ENCODE data around the gene OAS1. TPM values are rescaled to one million over a fixed set of nuclear protein-coding genes. Genes with fewer than 3 reads are reported as not detected.

The OAS1 gene
- polyA plus RNA-seq, 1 experiment = 1.4 TPM

GRCh38 chr12:112928978-112929377 lies 22.2 kb downstream of the OAS1 start:
- no peaks in the 10 kb centered on the region for H3K27me3 ChIP-seq (ENCODE audit: control insufficient read depth, insufficient read depth, low read length)
- no peaks in the 10 kb centered on the region for H3K36me3 ChIP-seq (ENCODE audit: control insufficient read depth, insufficient read depth, low read length)
- POLR2A ChIA-PET = no interaction called here
- TF ChIP-seq CTCF (IDR thresholded peaks at IDR 0.05; ENCODE audit: insufficient read depth, low read depth, low read length) = no peak
- CTCF ChIA-PET = no interaction called here
- no peak overlapping the region for H3K4me3 ChIP-seq (ENCODE audit: low read depth, low read length)
- no peak for DNase-seq (ENCODE audit: low read depth)

- Histone ChIP-seq H3K4me3 (ENCODE audit: low read depth, low read length) (no peak overlapping the region), H3K36me3 (ENCODE audit: control insufficient read depth, insufficient read depth, low read length) (no peaks in the 10 kb centered on the region), H3K27me3 (ENCODE audit: control insufficient read depth, insufficient read depth, low read length) (no peaks in the 10 kb centered on the region)
- no peak for DNase-seq (ENCODE audit: low read depth)
- CTCF ChIA-PET = no interaction called here
- TF ChIP-seq CTCF (IDR thresholded peaks at IDR 0.05; ENCODE audit: insufficient read depth, low read depth, low read length) = no peak
- POLR2A ChIA-PET = no interaction called here
Observed at GRCh38 chr12:112929715-112930114, 23.0 kb downstream of the OAS1 start.

GRCh38 chr12:112930350-112930749 lies 23.6 kb downstream of the OAS1 start:
- Histone ChIP-seq H3K27me3 (ENCODE audit: control insufficient read depth, insufficient read depth, low read length) (no peaks in the 10 kb centered on the region), H3K36me3 (ENCODE audit: control insufficient read depth, insufficient read depth, low read length) (no peaks in the 10 kb centered on the region), H3K4me3 (ENCODE audit: low read depth, low read length) (no peak overlapping the region)
- no peak for DNase-seq (ENCODE audit: low read depth)
- no peak for TF ChIP-seq CTCF (IDR thresholded peaks at IDR 0.05; ENCODE audit: insufficient read depth, low read depth, low read length)
- POLR2A ChIA-PET = no interaction called here
- CTCF ChIA-PET = no interaction called here

- DNase-seq (ENCODE audit: low read depth) = no peak
- no peak overlapping the region for H3K4me3 ChIP-seq (ENCODE audit: low read depth, low read length)
- ChIA-PET CTCF (no interaction called here), POLR2A (no interaction called here)
- no peak for TF ChIP-seq CTCF (IDR thresholded peaks at IDR 0.05; ENCODE audit: insufficient read depth, low read depth, low read length)
- no peaks in the 10 kb centered on the region for H3K36me3 ChIP-seq (ENCODE audit: control insufficient read depth, insufficient read depth, low read length)
- no peaks in the 10 kb centered on the region for H3K27me3 ChIP-seq (ENCODE audit: control insufficient read depth, insufficient read depth, low read length)
Observed at GRCh38 chr12:112932485-112933128, 25.8 kb downstream of the OAS1 start.

GRCh38 chr12:112933129-112933505 lies 26.4 kb downstream of the OAS1 start:
- ChIA-PET CTCF (interaction anchor here (0.7 kb wide), 1 partner anchor 1874 kb away, joined by 3 read pairs; no protein-coding TSS in a partner anchor), POLR2A (no interaction called here)
- TF ChIP-seq CTCF (IDR thresholded peaks at IDR 0.05; ENCODE audit: insufficient read depth, low read depth, low read length) = no peak
- Histone ChIP-seq H3K4me3 (ENCODE audit: low read depth, low read length) (no peak overlapping the region), H3K27me3 (ENCODE audit: control insufficient read depth, insufficient read depth, low read length) (no peaks in the 10 kb centered on the region), H3K36me3 (ENCODE audit: control insufficient read depth, insufficient read depth, low read length) (no peaks in the 10 kb centered on the region)
- DNase-seq (ENCODE audit: low read depth) = no peak
